ENCODE measurements around the gene CACNB4.
"Not testable (repeated sequence)": the region's sequence is repeated elsewhere in the genome, so short reads cannot be mapped to it uniquely, and the experiment has no call there.

Gene CACNB4

GRCh38 chr2:152095146-152095545 lies 3.7 kb downstream of the CACNB4 start:
- Histone ChIP-seq H3K27ac (no peak overlapping the region), H3K36me3 (no peaks in the 10 kb centered on the region), H3K27me3 (no peaks in the 10 kb centered on the region), H3K4me1 (peaks cover 0 to 25% (median 16%) of the 10 kb centered on the region in 4 donors), H3K9me3 (no peaks in the 10 kb centered on the region), H3K4me3 (no peak overlapping the region)
- intact Hi-C loops (cut with DNase I; ENCODE audit: low total_unique reads), result no loop called here
- no peak for TF ChIP-seq CTCF (IDR thresholded peaks at IDR 0.05)
- DNase-seq, result no peak

GRCh38 chr2:152094014-152094413 lies 4.8 kb downstream of the CACNB4 start:
- intact Hi-C loops (cut with DNase I; ENCODE audit: low total_unique reads), result no loop called here
- Histone ChIP-seq H3K4me3 (no peak overlapping the region), H3K27ac (no peak overlapping the region), H3K27me3 (no peaks in the 10 kb centered on the region), H3K4me1 (peaks cover 0 to 18% (median 12%) of the 10 kb centered on the region in 4 donors), H3K9me3 (no peaks in the 10 kb centered on the region), H3K36me3 (no peaks in the 10 kb centered on the region)
- no peak for DNase-seq
- no peak for TF ChIP-seq CTCF (IDR thresholded peaks at IDR 0.05)

- no peaks in the 10 kb centered on the region for H3K27me3 ChIP-seq
- DNase-seq, result no peak
- no peak for TF ChIP-seq CTCF (IDR thresholded peaks at IDR 0.05)
- H3K9me3 ChIP-seq, result no peaks in the 10 kb centered on the region
- no peak overlapping the region for H3K4me3 ChIP-seq
- peaks cover 0 to 13% (median 6%) of the 10 kb centered on the region in 4 donors for H3K4me1 ChIP-seq
- intact Hi-C loops (cut with DNase I; ENCODE audit: low total_unique reads), result no loop called here
- H3K27ac ChIP-seq, result no peak overlapping the region
- H3K36me3 ChIP-seq, result no peaks in the 10 kb centered on the region
Observed at GRCh38 chr2:152093464-152093863, 5.4 kb downstream of the CACNB4 start.

GRCh38 chr2:152092095-152092494 lies 6.7 kb downstream of the CACNB4 start:
- no peak for DNase-seq
- Histone ChIP-seq H3K4me1 (peaks cover 0 to 4% (median 0%) of the 10 kb centered on the region in 4 donors), H3K9me3 (no peaks in the 10 kb centered on the region), H3K27ac (no peak overlapping the region), H3K36me3 (no peaks in the 10 kb centered on the region), H3K27me3 (no peaks in the 10 kb centered on the region), H3K4me3 (no peak overlapping the region)
- intact Hi-C loops (cut with DNase I; ENCODE audit: low total_unique reads), result no loop called here
- TF ChIP-seq CTCF (IDR thresholded peaks at IDR 0.05), result no peak

GRCh38 chr2:152090726-152091125 lies 8.1 kb downstream of the CACNB4 start:
- H3K9me3 ChIP-seq; DNase-seq; H3K4me3 ChIP-seq; H3K4me1 ChIP-seq; intact Hi-C loops (cut with DNase I; ENCODE audit: low total_unique reads); H3K27me3 ChIP-seq; H3K36me3 ChIP-seq; H3K27ac ChIP-seq: not testable (repeated sequence)

- Histone ChIP-seq H3K27ac (no peak overlapping the region), H3K9me3 (no peaks in the 10 kb centered on the region), H3K36me3 (no peaks in the 10 kb centered on the region), H3K27me3 (no peaks in the 10 kb centered on the region), H3K4me3 (no peak overlapping the region), H3K4me1 (no peaks in the 10 kb centered on the region)
- no peak for TF ChIP-seq CTCF (IDR thresholded peaks at IDR 0.05)
- intact Hi-C loops (cut with DNase I; ENCODE audit: low total_unique reads), result no loop called here
- DNase-seq, result no peak
Observed at GRCh38 chr2:152089238-152089637, 9.6 kb downstream of the CACNB4 start.

Measured in tibial artery (tissue), 4 donors.